Kidney (tissue), 14 donors: ENCODE data around the gene PSMD9. TPM values are rescaled to one million over a fixed set of nuclear protein-coding genes. Genes with fewer than 3 reads are reported as not detected.
"Not testable (repeated sequence)": the region's sequence is repeated elsewhere in the genome, so short reads cannot be mapped to it uniquely, and the experiment has no call there.

Experiments
- DNase-seq, 5 donors: peaks; one replicate each; pipeline ENCODE4 v3.0.0-alpha.2; 2013 to 2020
- FAIRE-seq: peaks from 2 replicates; lab custom pipeline; 2012; peaks lifted over from hg19 to GRCh38; lab: Jason Lieb, UNC
- H3K27ac ChIP-seq, 2 donors: one replicate each; pipeline ENCODE4 v1.7.0; 2013; ENCODE audit warnings: low read depth in 2 of 2, low read length in 2 of 2, inconsistent platforms in 1 of 2
- H3K27me3 ChIP-seq: one replicate; pipeline ENCODE4 v1.7.1; 2013; ENCODE audit warnings: low read length, inconsistent platforms; ENCODE audit not compliant: control insufficient read depth, insufficient read depth
- H3K36me3 ChIP-seq, 3 donors: one replicate each; pipeline versions ENCODE4 v1.7.0 to v1.7.1; 2013; ENCODE audit warnings: low read length in 3 of 3, control low read depth in 1 of 3, inconsistent platforms in 1 of 3; ENCODE audit not compliant: insufficient read depth in 3 of 3, control insufficient read depth in 2 of 3
- H3K4me1 ChIP-seq, 3 donors: one replicate each; pipeline versions ENCODE4 v1.7.0 to v1.7.1; 2013; ENCODE audit warnings: low read length in 3 of 3, inconsistent platforms in 1 of 3, low read depth in 1 of 3; ENCODE audit not compliant: control insufficient read depth in 2 of 3, insufficient read depth in 2 of 3
- H3K4me3 ChIP-seq, 3 donors: one replicate each; pipeline versions ENCODE4 v1.7.0 to v1.8.1; 2013; ENCODE audit warnings: low read length in 3 of 3, control low read depth in 1 of 3, inconsistent platforms in 1 of 3
- H3K9ac ChIP-seq, 3 donors: one replicate each; pipeline versions ENCODE4 v1.7.0 to v1.7.1; 2013; ENCODE audit warnings: low read length in 3 of 3, control low read depth in 1 of 3, inconsistent platforms in 1 of 3
- H3K9me3 ChIP-seq, 3 donors: one replicate each; pipeline versions ENCODE4 v1.7.0 to v1.7.1; 2013; ENCODE audit warnings: low read length in 3 of 3, control low read depth in 1 of 3, inconsistent platforms in 1 of 3; ENCODE audit not compliant: control insufficient read depth in 2 of 3, insufficient read depth in 1 of 3
- intact Hi-C: fragments of 100-400 bp; cut with DNase I; formaldehyde crosslinking; loops from one replicate; pipeline ENCODE4 v1.11.1; 2022
- polyA plus RNA-seq: library from polyadenylated mRNA; stranded (reverse); fragments of 350-450 nt; fragmentation: Illumina TruSeq; extraction: RNeasy Lipid Tissue Mini Kit (QIAGEN cat#74804); gene quantifications from one replicate; pipeline ENCODE4 v1.2.3, GENCODE V29; 2014; ENCODE audit warnings: low read depth, low replicate concordance; ENCODE audit not compliant: insufficient read depth
- total RNA-seq: library from RNA; stranded (reverse); fragmentation: NEBNext Ultra II Directional; extraction: Animal tissue kit (Norgen Biotek cat#: 25700); gene quantifications from one replicate; pipeline ENCODE4 v1.2.1, GENCODE V29; 2021
- TF ChIP-seq, protein P1 (sequence below): IDR thresholded peaks from 3 replicates; pipeline ENCODE4 v1.5.1; 2012; ENCODE audit warnings: mild to moderate bottlenecking, moderate library complexity, borderline replicate concordance; ENCODE audit not compliant: insufficient read depth; ENCODE audit errors: extremely low read depth
- donor health status: control.
- donor health status: control.
- donor health status: control.
- donor health status: control.
- donor health status: control.
- donor health status: DM: yes; HTN: yes; CAD: no.
- donor health status: Normal renal cell carcinoma (clear cell type).

The PSMD9 gene
- total and polyA plus RNA-seq, 2 donors from 2014 or later: 54.9 to 115 TPM

- Histone ChIP-seq H3K36me3 (no peaks in the 10 kb centered on the region), H3K9ac (no peak overlapping the region), H3K4me1 (peaks cover 0 to 4% (median 2%) of the 10 kb centered on the region in 3 donors), H3K9me3 (no peaks in the 10 kb centered on the region), H3K27me3 (no peaks in the 10 kb centered on the region), H3K4me3 (no peak overlapping the region), H3K27ac (no peak overlapping the region)
- no peak for FAIRE-seq
- TF ChIP-seq, protein P1, sequence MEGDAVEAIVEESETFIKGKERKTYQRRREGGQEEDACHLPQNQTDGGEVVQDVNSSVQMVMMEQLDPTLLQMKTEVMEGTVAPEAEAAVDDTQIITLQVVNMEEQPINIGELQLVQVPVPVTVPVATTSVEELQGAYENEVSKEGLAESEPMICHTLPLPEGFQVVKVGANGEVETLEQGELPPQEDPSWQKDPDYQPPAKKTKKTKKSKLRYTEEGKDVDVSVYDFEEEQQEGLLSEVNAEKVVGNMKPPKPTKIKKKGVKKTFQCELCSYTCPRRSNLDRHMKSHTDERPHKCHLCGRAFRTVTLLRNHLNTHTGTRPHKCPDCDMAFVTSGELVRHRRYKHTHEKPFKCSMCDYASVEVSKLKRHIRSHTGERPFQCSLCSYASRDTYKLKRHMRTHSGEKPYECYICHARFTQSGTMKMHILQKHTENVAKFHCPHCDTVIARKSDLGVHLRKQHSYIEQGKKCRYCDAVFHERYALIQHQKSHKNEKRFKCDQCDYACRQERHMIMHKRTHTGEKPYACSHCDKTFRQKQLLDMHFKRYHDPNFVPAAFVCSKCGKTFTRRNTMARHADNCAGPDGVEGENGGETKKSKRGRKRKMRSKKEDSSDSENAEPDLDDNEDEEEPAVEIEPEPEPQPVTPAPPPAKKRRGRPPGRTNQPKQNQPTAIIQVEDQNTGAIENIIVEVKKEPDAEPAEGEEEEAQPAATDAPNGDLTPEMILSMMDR: no peak
- peak in 1 of 5 donors; percentile 22 for DNase-seq
- intact Hi-C loops: no loop called here
Observed at GRCh38 chr12:121883315-121883660, 5.3 kb upstream of the PSMD9 start.

DNA sequence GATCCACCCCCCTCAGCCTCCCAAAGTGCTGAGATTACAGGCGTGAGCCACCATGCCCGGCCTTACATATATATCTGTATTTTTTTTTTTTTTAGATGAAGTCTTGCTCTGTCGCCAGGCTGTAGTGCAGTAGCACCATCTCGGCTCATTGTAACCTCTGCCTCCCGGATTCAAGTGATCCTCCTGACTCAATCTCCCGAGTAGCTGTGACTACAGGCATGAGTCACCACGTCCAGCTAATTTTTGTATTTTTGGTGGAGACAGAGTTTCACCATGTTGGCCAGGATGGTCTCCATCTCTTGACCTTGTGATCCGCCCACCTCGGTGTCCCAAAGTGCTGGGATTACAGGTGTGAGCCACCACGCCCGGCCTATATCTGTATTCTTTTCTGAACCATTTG, 3.5 kb upstream of the PSMD9 start:
- H3K4me3 ChIP-seq, H3K27ac ChIP-seq, intact Hi-C loops, H3K9me3 ChIP-seq, FAIRE-seq, DNase-seq, H3K9ac ChIP-seq, H3K27me3 ChIP-seq, H3K36me3 ChIP-seq: not testable (repeated sequence)
- peaks cover 0 to 13% (median 2%) of the 10 kb centered on the region in 3 donors for H3K4me1 ChIP-seq

DNA sequence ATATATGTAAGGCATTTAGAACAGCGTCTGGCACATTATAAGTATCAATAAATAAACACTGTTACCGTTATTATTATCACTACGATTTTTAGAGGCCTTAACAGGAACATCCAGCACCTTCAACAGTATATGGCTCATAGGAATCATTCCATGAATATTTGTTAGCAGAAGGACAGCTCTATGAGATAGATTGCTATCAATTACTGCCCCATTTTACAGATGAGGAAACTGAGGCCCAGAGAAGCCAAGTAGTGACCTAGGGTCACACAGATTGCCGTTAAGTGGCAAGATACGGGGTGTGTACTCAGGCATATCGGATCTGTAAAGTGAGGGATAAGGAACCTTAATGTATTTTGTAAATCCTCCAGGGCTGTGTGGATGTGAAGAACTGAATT, 510 bp upstream of the PSMD9 start:
- intact Hi-C loops: no loop called here
- Histone ChIP-seq H3K4me1 (peaks cover 0 to 17% (median 2%) of the 10 kb centered on the region in 3 donors), H3K27me3 (no peaks in the 10 kb centered on the region), H3K27ac (peak overlapping the region in 1 of 2 donors; percentile 62), H3K36me3 (no peaks in the 10 kb centered on the region), H3K9me3 (no peaks in the 10 kb centered on the region), H3K9ac (peak overlapping the region; percentile 38 to 79 (median 50)), H3K4me3 (peak overlapping the region; percentile 73 to 95 (median 93))
- DNase-seq: no peak
- no peak for FAIRE-seq
- TF ChIP-seq, protein P1: no peak

DNA sequence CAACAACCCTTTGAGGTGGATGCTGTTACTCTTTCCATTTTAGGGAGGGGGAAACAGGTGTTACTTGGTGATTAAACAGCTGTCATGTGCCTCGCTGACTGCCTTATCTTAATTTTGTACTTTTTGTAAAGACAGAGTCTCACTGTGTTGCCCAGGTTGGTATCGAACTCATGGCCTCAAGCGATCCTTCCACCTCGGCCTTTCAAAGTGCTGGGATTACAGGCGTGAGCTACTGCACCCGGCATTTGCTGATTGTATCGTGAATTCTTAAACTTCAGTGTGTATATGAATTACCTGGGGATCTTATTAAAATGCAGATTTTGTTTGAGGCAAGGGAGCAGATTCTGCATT, 659 bp downstream of the PSMD9 start:
- peak overlapping the region; percentile 91 to 96 for H3K27ac ChIP-seq
- intact Hi-C loops: no loop called here
- no peaks in the 10 kb centered on the region for H3K27me3 ChIP-seq
- no peaks in the 10 kb centered on the region for H3K36me3 ChIP-seq
- H3K9me3 ChIP-seq: no peaks in the 10 kb centered on the region
- peak overlapping the region; percentile 79 to 91 (median 85) for H3K9ac ChIP-seq
- peak overlapping the region; percentile 73 to 95 (median 92) for H3K4me3 ChIP-seq
- TF ChIP-seq, protein P1: no peak
- H3K4me1 ChIP-seq: peaks cover 2 to 22% (median 6%) of the 10 kb centered on the region in 3 donors
- FAIRE-seq (no peak), DNase-seq (no peak)

DNA sequence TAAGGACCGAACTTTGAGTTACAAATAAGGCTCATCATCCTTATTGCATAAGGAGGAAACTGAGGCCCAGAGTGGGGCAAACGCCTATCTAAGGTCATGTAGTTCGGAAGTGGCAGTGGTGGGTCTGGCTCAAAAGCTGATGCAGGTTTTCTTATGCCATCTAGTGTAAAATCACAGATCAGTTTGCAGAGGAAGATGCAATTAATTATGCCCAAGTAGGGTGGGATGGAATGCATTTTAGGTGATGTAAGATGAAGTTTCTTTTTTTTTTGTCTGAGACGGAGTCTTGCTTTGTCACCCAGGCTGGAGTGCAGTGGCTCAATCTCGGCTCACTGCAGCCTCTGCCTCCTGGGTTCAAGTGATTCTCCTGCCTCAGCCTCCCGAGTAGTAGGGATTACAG, 1.1 kb downstream of the PSMD9 start:
- peaks cover 2 to 26% (median 10%) of the 10 kb centered on the region in 3 donors for H3K4me1 ChIP-seq
- H3K9me3 ChIP-seq, FAIRE-seq, DNase-seq, intact Hi-C loops, H3K36me3 ChIP-seq, H3K27ac ChIP-seq, H3K27me3 ChIP-seq: not testable (repeated sequence)
- H3K4me3 ChIP-seq: peak overlapping the region; percentile 73 to 95 (median 92)
- H3K9ac ChIP-seq: peak overlapping the region; percentile 79 to 91 (median 85)
